Colonic mucosa (tissue), 4 donors: Measurements from ENCODE around the gene AP4M1. TPM values are rescaled to one million over a fixed set of nuclear protein-coding genes. Genes with fewer than 3 reads are reported as not detected.

ENCODE experiments used
- DNase-seq: peaks from one replicate; pipeline ENCODE4 v3.0.0-alpha.2; 2020
- H3K27ac ChIP-seq: fragments of 200-600 bp; one replicate; pipeline ENCODE4 v1.8.0; 2021
- H3K27me3 ChIP-seq: fragments of 200-600 bp; one replicate; pipeline ENCODE4 v1.8.0; 2021
- H3K36me3 ChIP-seq: fragments of 200-600 bp; one replicate; pipeline ENCODE4 v1.8.0; 2021
- H3K4me1 ChIP-seq: fragments of 200-600 bp; one replicate; pipeline ENCODE4 v1.8.0; 2021; ENCODE audit warnings: mild to moderate bottlenecking
- H3K4me3 ChIP-seq: fragments of 200-600 bp; one replicate; pipeline ENCODE4 v1.8.0; 2021
- H3K9ac ChIP-seq, 2 donors: one replicate each; pipeline ENCODE4 v1.7.0; 2013; ENCODE audit warnings: control low read depth in 2 of 2, low read depth in 2 of 2, low read length in 2 of 2
- H3K9me3 ChIP-seq: fragments of 200-600 bp; one replicate; pipeline ENCODE4 v1.8.0; 2021
- CTCF ChIP-seq: fragments of 200-600 bp; IDR thresholded peaks from one replicate; pipeline ENCODE4 v1.8.0; 2022; ENCODE audit warnings: antibody characterized with exemption, mild to moderate bottlenecking
- intact Hi-C: fragments of 100-400 bp; cut with DNase I; formaldehyde crosslinking; loops from one replicate; pipeline ENCODE4 v1.14.1; 2022
- total RNA-seq, 2 donors: library from RNA; stranded (reverse); fragmentation: NEBNext Ultra II Directional in 1 of 2; extraction: Animal tissue kit (Norgen Biotek cat#: 25700) in 1 of 2; gene quantifications; one replicate each; pipeline ENCODE4 v1.2.1, GENCODE V29; 2021
- donor health status: healthy.
- donor health status: DM: no; HTN: no; CAD: no.
- donor health status: DM: no; HTN: no; CAD: no.

Gene AP4M1
- total RNA-seq, 2 donors from 2014 or later, result 17.8 to 23.6 TPM

- peaks cover 8% of the 10 kb centered on the region for H3K4me1 ChIP-seq
- peak within 1 kb of the TSS; percentile 99 for H3K9ac ChIP-seq
- H3K27ac ChIP-seq, result peak within 1 kb of the TSS; percentile 56
- H3K4me3 ChIP-seq, result peak within 1 kb of the TSS; percentile 67
- H3K36me3 ChIP-seq, result no peaks in the 10 kb centered on the region
- no peak for TF ChIP-seq CTCF
- peak; percentile 99 for DNase-seq
- intact Hi-C loops, result no loop called here
- no peaks in the 10 kb centered on the region for H3K9me3 ChIP-seq
- H3K27me3 ChIP-seq, result no peaks in the 10 kb centered on the region
Measured at GRCh38 chr7:100148559-100149328, 47.3 kb downstream of the AP4M1 start, which contains the start of gene LAMTOR4. TSS of gene LAMTOR4 (plus strand) at chr7:100148918. CDS start at chr7:100148973, 55 bp downstream.

- no peak overlapping the region for H3K4me3 ChIP-seq
- no peak overlapping the region for H3K9ac ChIP-seq
- no peaks in the 10 kb centered on the region for H3K27me3 ChIP-seq
- intact Hi-C loops, result no loop called here
- no peak for DNase-seq
- H3K36me3 ChIP-seq, result no peaks in the 10 kb centered on the region
- peak overlapping the region; percentile 75 for H3K27ac ChIP-seq
- TF ChIP-seq CTCF, result no peak
- H3K4me1 ChIP-seq, result peaks cover 34% of the 10 kb centered on the region
- H3K9me3 ChIP-seq, result no peaks in the 10 kb centered on the region
Measured at GRCh38 chr7:100152404-100152803, 51.0 kb downstream of the AP4M1 start.

DNA sequence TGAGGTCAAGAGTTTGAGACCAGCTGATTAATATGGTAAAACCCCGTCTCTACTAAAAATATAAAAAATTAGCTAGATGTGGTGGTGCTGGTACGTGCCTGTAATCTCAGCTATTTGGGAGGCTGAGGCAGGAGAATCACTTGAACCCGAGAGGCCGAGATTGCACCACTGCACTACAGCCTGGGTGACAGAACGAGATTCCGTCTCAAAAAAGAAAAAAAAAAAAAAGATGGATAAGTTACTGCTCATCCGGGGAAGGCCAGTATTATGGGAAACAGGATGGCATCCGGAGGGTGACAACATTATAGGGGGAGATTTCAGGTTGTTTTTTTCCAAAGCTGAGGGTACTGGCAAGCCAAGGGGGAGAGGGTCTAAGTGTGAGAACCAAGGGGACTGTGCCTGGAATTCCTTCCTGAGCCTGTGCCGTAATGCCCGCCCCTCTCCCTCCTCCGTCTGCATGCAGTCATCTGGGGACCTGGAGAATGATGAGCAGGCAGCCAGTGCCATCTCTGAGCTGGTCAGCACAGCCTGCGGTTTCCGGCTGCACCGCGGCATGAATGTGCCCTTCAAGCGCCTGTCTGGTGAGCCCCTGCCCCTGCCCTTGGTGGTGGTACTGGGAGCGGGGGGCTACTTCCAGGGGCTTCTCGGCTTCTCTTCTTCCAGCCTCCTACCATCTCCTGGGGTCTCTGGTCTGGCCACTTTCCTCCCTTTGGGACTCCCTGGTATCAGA, 51.7 kb downstream of the AP4M1 start:
- no peaks in the 10 kb centered on the region for H3K27me3 ChIP-seq
- peak overlapping the region; percentile 75 for H3K27ac ChIP-seq
- DNase-seq, result no peak
- no peaks in the 10 kb centered on the region for H3K9me3 ChIP-seq
- no peak for TF ChIP-seq CTCF
- H3K4me3 ChIP-seq, result no peak overlapping the region
- no peaks in the 10 kb centered on the region for H3K36me3 ChIP-seq
- H3K4me1 ChIP-seq, result peaks cover 37% of the 10 kb centered on the region
- intact Hi-C loops, result no loop called here
- H3K9ac ChIP-seq, result peak overlapping the region in 1 of 2 donors; percentile 35

GRCh38 chr7:100153708-100154535, 52.5 kb downstream of the AP4M1 start:
- H3K27me3 ChIP-seq, result no peaks in the 10 kb centered on the region
- intact Hi-C loops, result no loop called here
- no peaks in the 10 kb centered on the region for H3K9me3 ChIP-seq
- H3K4me3 ChIP-seq, result no peak overlapping the region
- peak; percentile 88 for DNase-seq
- H3K4me1 ChIP-seq, result peaks cover 37% of the 10 kb centered on the region
- TF ChIP-seq CTCF, result no peak
- no peaks in the 10 kb centered on the region for H3K36me3 ChIP-seq
- H3K9ac ChIP-seq, result peak overlapping the region; percentile 35 to 46
- H3K27ac ChIP-seq, result peak overlapping the region; percentile 75
